BJ (cell line): ENCODE data around the gene PLSCR1. TPM values are rescaled to one million over a fixed set of nuclear protein-coding genes. Genes with fewer than 3 reads are reported as not detected.
"Not testable (repeated sequence)": the region's sequence is repeated elsewhere in the genome, so short reads cannot be mapped to it uniquely, and the experiment has no call there.

Experiments
- CTCF ChIA-PET: fragments of 350-600 bp; formaldehyde crosslinking; extraction: SDS; loops from one replicate; lab custom pipeline; 2021; ENCODE audit warnings: antibody characterized with exemption, inconsistent platforms; lab: Yijun Ruan, JAX
- POLR2A ChIA-PET: fragments of 300-600 bp; sonication (Branson Sonifier 250); formaldehyde crosslinking; extraction: SDS; loops from one replicate; lab custom pipeline; 2021; ENCODE audit warnings: antibody characterized with exemption; lab: Charles Lee
- DNase-seq: peaks from one replicate; pipeline ENCODE4 v3.0.0-alpha.2; 2011; ENCODE audit warnings: low read depth
- H3K27me3 ChIP-seq: 2 replicates; pipeline ENCODE4 v1.6.0; 2011; ENCODE audit warnings: low read length; ENCODE audit not compliant: control insufficient read depth, insufficient read depth
- H3K36me3 ChIP-seq: 2 replicates; pipeline ENCODE4 v1.5.1; 2011; ENCODE audit warnings: low read length; ENCODE audit not compliant: control insufficient read depth, insufficient read depth
- H3K4me3 ChIP-seq: 2 replicates; pipeline ENCODE4 v1.5.1; 2011; ENCODE audit warnings: low read depth, mild to moderate bottlenecking, control low read depth, low read length
- polyA plus RNA-seq: library from polyadenylated mRNA; depleted of rRNA; stranded (reverse); fragments of >200 nt; gene quantifications from 2 replicates; pipeline ENCODE4 v1.2.3, GENCODE V29; 2011
- TF ChIP-seq, protein P1 (sequence below): IDR thresholded peaks from 2 replicates; pipeline ENCODE4 v1.5.1; 2011; ENCODE audit warnings: low read depth, mild to moderate bottlenecking, control low read depth, inconsistent platforms, low read length, moderate library complexity; ENCODE audit not compliant: insufficient read depth

The PLSCR1 gene
- polyA plus RNA-seq, 1 experiment = 26.3 TPM

DNA sequence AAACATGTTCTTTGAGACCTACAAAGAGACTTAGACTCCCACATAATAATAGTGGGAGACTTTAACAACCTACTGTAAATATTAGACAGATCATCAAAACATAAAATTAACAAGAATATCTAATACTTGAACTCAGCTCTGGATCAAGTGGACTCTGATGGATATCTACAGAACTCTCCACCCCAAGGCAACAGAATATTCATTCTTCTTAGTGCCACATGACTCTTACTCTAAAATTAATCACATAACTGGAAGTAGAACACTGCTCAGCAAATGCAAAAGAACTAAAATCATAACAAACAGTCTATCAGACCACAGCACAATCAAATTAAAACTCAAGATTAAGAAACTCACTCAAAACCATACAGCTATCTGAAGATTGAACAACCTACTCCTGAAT is 59.1 kb downstream of the PLSCR1 start:
- no peaks in the 10 kb centered on the region for H3K27me3 ChIP-seq
- CTCF ChIA-PET = no interaction called here
- H3K4me3 ChIP-seq = no peak overlapping the region
- DNase-seq = no peak
- no peaks in the 10 kb centered on the region for H3K36me3 ChIP-seq
- POLR2A ChIA-PET = no interaction called here
- TF ChIP-seq, protein P1, sequence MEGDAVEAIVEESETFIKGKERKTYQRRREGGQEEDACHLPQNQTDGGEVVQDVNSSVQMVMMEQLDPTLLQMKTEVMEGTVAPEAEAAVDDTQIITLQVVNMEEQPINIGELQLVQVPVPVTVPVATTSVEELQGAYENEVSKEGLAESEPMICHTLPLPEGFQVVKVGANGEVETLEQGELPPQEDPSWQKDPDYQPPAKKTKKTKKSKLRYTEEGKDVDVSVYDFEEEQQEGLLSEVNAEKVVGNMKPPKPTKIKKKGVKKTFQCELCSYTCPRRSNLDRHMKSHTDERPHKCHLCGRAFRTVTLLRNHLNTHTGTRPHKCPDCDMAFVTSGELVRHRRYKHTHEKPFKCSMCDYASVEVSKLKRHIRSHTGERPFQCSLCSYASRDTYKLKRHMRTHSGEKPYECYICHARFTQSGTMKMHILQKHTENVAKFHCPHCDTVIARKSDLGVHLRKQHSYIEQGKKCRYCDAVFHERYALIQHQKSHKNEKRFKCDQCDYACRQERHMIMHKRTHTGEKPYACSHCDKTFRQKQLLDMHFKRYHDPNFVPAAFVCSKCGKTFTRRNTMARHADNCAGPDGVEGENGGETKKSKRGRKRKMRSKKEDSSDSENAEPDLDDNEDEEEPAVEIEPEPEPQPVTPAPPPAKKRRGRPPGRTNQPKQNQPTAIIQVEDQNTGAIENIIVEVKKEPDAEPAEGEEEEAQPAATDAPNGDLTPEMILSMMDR = no peak

DNA sequence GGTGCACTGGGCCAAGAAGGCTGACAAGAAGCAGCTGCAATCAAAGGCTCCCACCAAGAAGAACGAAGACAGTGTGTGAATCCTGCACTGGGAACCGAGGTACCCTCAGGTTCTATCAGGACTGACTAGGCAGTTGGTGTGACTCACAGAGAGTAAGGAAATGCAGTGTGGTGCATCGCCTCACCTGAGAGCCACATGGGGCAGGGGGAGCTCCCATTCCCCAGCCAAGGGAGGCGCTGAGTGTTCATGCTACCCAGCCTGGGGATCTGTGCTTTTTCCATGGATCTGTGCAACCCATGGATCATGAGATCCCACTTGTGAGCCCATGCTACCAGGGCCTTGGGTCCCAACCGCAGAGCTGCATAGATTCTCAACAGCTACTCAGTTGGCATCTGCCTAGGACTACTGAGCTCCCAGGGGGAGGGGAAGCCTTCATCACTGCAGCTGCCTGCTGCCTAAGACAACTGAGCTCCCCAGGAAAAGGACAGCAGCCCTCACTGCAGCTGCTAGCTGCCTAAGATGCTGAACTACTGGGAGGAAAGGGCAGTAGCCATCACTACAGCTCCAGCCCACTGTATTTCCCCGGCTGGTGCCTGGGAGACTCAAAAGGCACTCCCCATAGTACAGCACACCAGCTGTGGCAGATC is 68.2 kb downstream of the PLSCR1 start:
- TF ChIP-seq, protein P1 = no peak
- Histone ChIP-seq H3K36me3 (no peaks in the 10 kb centered on the region), H3K27me3 (no peaks in the 10 kb centered on the region; the same call in 1 of the 2 replicates), H3K4me3 (no peak overlapping the region)
- no peak for DNase-seq
- ChIA-PET POLR2A (no interaction called here), CTCF (no interaction called here)

DNA sequence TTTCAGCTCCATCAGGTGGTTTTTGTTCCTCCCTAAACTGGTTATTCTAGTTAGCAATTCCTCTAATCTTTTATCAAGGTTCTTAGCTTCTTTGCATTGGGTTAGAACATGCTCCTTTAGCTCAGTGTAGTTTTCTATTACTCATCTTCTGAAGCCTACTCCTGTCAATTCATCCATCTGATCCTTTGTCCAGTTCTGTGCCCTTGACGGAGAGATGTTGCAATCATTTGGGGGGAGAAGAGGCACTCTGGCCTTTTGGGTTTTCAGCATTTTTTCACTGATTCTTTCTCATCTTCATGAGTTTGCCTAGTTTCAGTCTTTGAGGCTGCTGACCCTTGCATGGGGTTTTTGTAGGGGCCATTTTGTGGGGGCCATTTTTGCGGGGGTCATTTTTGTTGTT is 69.4 kb downstream of the PLSCR1 start:
- CTCF ChIA-PET, H3K36me3 ChIP-seq, H3K27me3 ChIP-seq, H3K4me3 ChIP-seq, DNase-seq: not testable (repeated sequence)
- POLR2A ChIA-PET = interaction anchor here (0.6 kb wide), 1 partner anchor 22 kb away, joined by 3 read pairs; no protein-coding TSS in a partner anchor

DNA sequence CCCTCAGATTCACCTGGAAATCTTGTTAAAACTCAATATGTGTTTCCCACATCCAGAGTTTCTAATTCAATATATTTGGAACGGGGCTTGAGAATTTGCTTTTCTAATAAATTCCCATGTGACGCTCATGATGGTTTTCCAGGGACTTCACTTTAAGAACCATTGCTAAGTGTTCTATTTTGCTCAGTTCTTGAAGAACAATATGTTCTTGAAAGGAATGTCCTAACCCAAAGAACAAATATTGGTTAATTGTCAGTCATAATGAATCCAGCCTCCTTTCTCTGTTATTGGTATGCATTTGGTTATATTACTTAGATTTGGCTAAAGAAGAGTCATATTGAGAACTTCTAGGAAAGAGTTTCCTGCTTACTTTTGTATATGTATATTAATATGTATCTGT is 70.7 kb downstream of the PLSCR1 start:
- Histone ChIP-seq H3K4me3 (no peak overlapping the region), H3K27me3 (no peaks in the 10 kb centered on the region; the same call in 1 of the 2 replicates), H3K36me3 (no peaks in the 10 kb centered on the region)
- TF ChIP-seq, protein P1 = no peak
- ChIA-PET POLR2A (no interaction called here), CTCF (no interaction called here)
- DNase-seq = no peak

DNA sequence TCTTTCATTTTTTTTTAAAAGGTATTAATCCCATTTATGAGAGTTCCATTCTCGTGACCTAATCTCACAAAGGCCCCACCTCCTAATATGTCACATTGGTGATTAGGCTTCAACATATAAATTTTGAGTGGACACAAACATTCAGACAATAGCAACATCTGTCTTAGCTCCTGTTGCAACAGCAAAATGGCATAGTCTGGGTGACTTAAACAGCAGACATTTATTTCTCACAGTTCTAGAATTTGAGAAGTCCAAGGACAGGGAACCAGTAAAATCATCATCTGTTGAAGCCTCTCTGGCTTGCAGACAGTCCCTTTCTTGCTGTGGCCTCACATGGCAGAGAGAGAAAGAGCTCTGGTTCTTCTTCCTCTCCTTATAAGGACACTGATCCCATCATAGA is 71.8 kb downstream of the PLSCR1 start:
- no peak overlapping the region for H3K4me3 ChIP-seq
- no peak for DNase-seq
- TF ChIP-seq, protein P1 = no peak
- no peaks in the 10 kb centered on the region for H3K36me3 ChIP-seq
- ChIA-PET CTCF (no interaction called here), POLR2A (no interaction called here)
- no peaks in the 10 kb centered on the region; the same call in 1 of the 2 replicates for H3K27me3 ChIP-seq

DNA sequence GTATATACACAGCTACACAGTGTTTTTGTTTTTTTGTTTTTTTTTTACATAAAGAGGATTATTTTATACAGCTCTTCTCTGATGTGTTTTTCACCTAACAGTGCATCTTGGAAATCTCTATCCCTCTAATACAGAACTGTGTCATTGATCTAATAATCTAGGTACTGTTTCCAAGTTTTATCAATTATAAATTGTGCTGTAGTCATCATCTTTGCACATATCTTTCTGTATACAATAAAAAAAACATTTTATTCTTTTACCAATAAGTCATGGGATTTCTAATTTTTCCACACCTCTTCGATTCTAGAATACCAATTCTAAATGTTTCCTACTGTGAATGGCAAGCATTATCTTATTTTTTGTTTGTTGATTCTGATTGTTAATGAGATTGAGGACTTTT is 73.4 kb downstream of the PLSCR1 start:
- POLR2A ChIA-PET = no interaction called here
- CTCF ChIA-PET = no interaction called here
- TF ChIP-seq, protein P1 = no peak
- H3K36me3 ChIP-seq = no peaks in the 10 kb centered on the region
- H3K4me3 ChIP-seq = no peak overlapping the region
- DNase-seq = no peak
- no peaks in the 10 kb centered on the region; the same call in 1 of the 2 replicates for H3K27me3 ChIP-seq
